ENCODE results near the gene SLC25A34.

The SLC25A34 gene

DNA sequence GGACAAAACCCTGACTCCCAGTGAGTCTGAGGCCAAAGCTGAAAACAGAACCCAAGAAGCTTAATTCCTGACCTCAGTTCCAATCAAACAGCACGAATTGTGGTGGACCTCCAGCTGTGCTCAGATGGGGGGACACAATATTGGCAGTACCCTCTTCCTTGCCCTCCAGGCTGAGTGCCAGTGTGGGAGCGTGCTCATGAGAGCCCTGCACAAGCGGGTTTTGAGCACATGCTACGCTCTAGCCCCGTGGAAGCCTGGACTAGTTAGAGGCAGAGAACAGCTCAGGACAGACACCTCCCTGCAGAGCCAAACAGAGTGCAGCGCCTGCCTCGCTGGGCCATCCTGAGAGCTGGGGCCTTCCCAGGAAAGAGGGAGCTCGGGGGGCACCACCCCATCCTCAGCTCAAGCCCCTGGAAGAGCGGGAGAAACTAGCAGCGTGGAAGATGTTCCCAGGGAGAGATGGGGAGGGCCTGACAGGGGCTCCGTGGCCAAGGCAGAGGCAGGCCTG lies 2.8 kb upstream of the SLC25A34 start:
- no peak for DNase-seq (ENCODE audit: low read depth, low spot score)

DNA sequence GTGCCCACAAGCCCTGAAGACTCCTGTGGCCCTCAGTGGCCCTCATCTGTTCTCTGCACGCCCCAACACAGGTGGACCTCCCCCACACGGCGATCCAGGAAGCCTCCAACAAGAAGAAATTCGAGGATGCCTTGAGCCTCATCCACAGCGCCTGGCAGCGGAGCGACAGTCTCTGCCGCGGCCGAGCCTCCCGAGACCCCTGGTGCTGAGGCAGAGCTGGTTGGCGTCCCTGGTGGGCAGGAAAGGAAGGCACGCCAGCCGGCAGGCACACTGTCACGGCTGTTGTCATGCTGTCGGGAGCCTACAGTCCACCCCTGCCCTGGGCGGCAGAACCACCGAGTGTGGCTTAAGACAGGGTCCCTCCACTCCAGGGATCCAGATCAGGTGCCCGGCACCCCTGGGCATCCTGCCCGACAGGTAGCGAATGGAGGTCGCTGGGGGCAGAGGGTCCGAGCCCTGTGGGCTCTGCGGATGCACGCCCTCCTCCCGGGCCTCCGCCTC lies 2.3 kb upstream of the SLC25A34 start:
- DNase-seq (ENCODE audit: low read depth, low spot score): no peak

DNA sequence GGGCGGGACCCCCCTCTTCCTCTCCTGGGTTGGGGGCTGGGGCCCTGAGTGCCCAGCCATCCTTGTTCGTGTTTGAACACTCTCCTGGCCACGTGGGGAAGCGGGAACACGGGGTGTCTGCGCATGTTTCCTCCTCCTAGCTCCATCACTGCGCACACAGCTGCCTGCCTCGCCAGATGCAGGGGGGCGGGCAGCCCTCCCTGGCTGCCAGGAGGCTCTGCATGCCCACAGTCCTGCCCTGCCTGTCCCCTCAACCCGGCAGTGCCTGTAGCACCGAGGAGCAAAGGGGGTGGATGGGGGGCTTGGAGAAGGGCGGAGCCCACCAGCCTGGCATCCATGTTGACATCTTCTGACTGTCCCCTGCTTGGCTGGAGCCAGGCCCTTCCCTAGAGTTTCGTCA lies 1.8 kb upstream of the SLC25A34 start:
- no peak for DNase-seq (ENCODE audit: low read depth, low spot score)

DNA sequence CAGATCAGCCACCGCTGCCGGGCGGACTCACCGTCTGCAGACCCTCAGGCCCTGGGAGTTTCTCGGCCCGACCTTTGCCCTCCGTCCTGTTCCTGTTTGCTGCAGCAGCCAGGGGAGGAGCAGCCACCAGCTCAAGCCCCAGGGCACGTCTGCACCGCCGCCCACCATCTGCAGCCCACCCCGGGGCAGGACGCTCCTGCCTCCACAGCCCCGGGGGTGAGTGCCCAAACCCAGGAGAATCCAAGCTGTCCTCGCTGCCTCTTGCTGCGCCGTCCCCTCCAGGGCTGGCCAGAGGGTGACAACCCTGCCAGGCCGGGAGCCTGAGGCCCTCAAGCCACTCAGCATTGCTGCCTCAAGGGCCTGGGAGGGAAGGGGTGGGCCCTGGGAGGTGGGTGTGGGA lies 1.2 kb upstream of the SLC25A34 start:
- DNase-seq (ENCODE audit: low read depth, low spot score): no peak

DNA sequence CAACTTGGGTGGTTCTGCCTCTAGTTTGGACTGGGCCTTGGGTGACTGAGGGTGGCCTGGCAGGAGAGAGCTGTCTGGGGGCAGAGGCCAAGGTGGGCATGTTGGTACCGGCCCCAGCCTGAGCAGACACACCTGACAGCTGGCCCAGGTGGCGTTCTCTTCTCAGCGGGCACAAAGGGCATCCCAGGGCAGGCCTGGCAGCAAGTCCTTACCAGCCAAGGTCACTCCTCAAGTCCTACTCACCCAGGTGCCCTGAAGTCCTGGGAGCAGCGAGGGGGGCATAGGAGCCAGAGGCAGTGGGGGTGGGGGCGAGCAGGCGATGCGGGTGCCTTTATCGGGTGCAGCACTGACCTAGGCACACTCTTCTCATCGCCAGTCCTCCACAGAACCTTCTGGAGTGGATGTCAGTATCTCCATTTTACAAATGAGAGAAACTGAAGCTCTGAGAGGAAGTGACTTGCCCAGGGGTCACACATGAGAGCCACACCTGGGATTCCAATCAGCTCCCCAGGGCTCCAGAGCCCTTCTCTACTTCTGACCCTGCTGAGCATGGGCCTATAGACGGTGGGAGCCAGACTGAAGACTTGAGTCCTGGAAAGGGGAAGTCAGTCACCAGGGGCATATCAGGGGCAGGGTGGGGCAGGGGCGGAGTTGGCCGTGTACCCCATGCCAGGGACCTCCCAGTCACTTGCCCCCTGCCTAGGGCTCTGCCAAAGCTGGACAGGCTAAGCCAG lies 587 bp upstream of the SLC25A34 start:
- DNase-seq (ENCODE audit: low read depth, low spot score): no peak

DNA sequence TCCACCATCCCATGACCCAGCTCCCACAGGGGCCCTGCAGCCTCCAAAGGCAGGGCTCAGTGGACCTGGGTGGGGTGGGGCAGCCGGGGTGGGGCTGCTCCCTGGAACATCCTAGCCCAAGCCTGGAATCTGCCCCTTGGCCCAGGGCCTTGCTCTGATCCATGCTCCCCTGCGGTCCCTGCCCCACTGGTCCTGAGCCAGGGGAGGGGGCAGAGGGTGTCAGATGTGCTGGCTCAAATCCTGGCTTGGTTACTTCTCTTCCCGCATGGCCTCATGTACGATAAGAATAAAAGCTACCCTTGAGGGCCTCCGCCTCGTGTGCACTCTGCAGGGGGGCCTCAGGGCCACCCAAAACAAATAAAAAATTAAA lies 819 bp downstream of the SLC25A34 start:
- DNase-seq (ENCODE audit: low read depth, low spot score): no peak

DNA sequence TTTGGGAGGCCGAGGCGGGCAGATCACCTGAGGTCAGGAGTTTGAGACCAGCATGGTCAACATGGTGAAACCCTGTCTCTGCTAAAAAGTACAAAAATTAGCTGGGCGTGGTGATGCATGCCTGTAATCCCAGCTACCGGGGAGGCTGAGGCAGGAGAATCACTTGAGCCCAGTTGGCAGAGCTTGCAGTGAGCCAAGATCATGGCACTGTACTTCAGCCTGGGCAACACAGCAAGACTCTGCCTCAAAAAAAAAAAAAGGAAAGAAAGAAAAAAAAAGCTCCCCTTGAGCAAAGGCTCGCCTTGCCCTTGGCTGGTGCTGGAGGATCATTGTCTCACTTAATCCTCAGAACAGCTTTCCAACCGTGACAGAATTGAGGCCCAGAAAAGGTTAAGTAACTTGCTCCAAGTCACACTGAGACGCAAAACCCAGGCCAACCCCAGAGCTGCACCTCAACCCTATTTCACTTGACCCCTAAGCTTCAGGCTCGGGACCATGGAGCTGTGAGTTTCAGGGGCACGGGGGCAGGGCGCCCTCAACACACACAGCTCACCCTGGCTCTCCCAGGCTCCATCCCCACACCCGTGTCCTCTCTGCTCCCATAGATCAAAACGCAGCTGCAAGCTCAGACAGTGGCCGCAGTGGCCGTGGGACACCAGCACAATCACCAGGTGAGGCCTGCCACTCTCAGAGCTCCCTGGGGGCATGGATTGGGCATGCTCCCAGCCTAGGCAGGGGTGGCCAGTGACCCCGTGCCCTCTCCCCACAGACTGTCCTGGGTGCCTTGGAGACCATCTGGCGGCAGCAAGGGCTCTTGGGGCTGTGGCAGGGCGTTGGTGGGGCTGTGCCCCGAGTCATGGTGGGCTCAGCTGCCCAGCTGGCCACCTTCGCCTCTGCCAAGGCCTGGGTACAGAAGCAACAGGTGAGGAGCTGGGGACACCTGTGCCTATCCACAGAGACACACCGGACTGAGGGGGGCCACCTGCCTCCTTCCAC lies 1.6 kb downstream of the SLC25A34 start:
- no peak for DNase-seq (ENCODE audit: low read depth, low spot score)

DNA sequence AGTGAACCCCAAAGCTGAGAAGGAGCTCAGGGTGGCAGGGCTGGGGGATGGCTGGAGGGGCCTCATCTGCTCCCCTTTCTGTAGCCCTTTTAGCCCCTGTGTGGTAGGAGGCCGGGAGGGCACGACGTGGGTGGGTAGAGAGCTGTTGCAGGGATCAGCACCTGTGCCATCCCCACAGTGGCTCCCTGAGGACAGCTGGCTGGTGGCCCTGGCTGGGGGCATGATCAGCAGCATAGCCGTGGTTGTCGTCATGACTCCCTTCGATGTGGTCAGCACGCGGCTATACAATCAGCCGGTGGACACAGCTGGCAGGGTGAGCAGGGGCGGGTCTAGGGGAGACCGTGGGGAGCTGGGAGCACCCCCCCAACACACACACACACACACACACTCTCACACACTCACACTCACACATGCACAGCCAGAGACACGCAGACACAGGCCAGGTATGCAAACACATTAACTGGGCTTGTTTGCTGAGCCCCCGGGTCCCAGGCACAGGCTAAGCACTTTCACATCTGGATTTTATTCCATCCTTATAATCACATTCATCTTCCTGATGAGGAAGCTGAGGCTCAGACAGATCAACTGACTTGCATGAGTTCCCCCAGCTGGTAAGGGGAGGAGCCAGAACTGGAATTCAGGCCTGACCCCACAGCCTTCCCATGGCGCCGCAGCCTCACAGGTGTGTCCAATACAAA lies 2.5 kb downstream of the SLC25A34 start:
- no peak for DNase-seq (ENCODE audit: low read depth, low spot score)

DNA sequence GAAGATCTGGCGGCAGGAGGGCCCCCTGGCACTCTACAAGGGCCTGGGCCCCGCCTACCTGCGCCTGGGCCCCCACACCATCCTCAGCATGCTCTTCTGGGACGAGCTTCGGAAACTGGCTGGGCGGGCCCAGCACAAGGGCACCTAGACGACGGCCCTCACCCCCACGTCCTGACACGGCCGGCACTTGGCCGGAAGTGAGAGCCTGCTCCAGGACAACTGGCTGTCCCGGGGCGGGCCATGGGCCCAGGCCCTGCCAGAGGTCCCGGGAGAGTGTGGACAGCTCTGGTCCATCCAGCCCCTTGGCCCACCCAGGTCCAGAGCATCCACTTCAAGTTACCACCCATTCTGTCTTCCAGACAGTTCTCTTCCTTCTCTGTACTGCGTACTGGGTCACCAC lies 3.2 kb downstream of the SLC25A34 start:
- DNase-seq (ENCODE audit: low read depth, low spot score): no peak

DNA sequence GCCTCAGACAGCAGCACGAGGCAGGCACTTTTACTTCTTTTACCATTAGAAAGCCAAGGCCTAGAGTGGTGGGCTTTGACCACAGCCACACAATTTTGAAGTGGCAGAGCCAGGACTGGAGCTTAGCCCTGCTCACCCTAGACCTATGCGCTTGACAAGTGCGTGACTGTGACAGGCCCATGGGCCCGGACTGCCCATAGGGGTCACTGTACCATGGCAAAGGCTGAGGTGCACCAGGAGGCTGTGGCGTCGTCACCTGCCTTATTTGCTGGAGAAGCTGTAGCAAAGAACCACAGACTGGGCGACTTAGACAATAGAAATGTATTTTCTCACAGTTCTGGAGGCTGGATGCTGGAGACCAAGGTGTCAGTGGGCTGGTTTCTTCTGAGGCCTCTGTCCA lies 3.7 kb downstream of the SLC25A34 start:
- no peak for DNase-seq (ENCODE audit: low read depth, low spot score)

DNA sequence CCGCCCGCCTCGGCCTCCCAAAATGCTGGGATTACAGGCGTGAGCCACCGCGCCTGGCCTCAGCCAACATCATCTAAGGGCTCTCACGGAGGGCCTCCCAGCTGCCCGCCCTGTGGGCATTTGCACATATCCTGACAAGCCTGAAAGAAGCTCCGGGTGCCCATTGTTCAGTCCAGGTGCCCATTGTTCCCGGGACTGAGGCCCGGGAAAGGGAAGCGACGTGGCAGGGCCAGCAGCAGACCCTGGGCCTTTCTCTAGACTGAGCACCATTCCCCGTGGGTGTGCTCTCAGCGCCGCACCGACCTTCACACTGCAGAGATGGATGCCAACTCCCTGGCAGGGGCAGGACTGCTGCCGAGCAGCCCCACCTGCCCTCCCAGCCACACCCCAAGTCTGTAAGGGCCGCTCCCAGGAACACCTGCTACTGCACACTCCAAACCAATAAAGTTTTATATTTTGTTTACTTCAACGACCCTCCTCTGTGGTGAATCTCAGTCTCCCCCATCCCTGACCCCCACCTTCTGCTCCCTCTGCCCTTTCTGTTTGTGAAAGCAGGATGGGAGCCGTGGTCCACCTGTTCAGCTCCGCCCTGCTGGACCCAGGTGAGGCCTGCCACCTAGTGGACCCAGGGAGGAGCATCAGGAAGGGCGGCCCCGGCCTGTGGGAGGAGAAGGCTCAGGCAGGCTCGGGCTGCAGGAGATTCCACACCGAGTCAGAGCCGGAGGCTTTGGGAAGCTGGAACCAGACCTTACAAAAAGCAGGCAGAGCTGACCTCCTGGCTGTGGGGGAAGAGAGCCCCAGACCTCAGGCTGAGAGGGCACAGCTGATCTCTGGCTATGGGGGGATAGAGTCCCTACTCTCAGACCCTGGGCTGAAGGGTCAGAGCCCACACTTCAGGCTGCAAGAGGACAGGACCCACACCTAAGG lies 5.1 kb downstream of the SLC25A34 start:
- DNase-seq (ENCODE audit: low read depth, low spot score): peak; percentile 54

DNA sequence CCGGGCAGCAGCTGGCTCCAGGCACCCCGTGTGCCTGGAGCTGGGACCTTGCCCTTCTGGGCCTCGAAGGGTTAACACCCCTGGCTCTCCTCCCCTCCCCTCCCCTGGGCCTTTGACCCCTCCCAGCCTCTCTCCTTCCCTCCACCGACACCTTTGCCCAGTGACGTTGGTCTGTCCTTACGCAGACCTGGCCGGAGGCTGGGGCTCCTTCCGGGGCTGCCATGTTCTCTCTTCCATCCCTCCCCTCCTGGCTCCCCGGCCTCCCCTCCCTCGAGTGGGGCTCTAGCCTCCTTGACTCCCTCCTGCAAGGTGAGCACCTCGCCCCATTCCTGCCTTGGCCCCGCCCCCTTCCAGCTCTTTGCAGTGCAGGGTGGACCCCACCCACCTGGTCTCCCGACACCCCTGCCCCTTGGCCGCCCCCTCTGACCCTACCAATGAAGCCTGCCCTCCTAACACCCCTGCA lies 6.3 kb downstream of the SLC25A34 start, which contains the start of gene TMEM82:
Gene TMEM82, plus strand, starts transcription at position 161 of the 463 bp plus-strand sequence. Its CDS starts 61 bp downstream, at position 222.
- DNase-seq (ENCODE audit: low read depth, low spot score): no peak

DNA sequence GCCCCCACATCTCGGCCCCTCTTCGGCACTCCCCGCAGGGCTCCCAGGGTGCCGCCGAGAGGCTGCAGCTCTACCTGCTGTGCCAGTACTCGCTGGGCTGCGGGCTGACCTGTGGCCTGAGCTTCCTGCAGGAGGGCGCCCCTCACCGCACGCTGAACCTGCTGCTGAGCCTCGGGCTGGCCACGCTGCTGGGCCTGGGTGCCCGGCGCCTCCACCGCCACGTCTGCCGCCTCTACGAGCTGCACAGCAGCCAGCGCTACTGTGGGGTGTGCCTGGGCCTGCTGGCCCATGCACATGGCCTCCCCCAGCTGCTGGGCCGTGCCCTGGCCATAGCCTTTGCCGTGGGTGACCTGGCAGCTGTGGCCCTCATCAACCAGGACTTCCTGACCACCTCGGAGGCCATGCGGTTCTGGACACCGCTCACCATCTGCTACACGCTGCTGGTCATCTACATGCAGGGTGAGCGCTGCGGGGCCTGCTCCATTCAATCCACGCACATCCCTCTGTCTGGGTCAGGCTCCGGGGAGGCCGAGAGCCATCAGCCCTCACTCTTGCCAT lies 8.1 kb downstream of the SLC25A34 start:
- no peak for DNase-seq (ENCODE audit: low read depth, low spot score)

DNA sequence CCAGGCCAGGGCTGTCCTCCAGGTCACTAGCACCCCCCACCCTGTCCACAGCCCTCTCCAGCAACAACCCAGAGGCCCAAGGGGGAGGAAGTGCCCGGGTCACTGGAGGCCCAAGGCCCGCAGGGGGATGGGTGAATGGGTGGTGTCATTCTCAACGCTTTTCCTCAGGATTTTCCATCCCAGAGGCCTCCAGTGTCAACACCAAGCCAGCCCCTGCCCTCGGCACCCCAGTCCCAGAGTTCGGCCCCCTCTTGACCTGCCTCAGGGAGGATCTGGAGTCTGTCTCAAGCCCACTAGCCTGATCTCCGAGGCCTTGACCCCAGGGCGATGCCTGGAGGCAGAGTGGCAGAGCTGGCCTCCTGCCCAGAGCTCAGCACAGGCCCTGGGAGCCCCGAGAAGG lies 11.3 kb downstream of the SLC25A34 start:
- DNase-seq (ENCODE audit: low read depth, low spot score): no peak

DNA sequence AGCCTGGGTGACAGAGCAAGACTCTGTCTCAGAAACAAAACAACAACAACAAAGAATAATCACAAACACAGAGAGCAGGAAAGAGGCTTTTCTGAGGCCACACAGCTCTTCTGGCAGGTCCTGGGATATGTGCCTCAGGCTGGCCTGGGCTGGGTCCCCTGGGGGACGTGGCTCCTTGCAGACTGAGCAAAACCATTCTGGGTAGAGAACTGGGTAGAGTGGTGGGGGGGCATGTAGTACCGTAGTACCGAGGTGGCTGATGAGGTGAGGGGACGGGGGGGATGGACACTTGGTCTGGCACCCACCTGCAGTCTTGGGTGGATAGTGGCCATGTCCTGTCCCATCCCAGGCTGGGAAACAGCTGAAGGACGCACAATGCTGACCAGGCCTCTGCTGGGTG lies 12.2 kb downstream of the SLC25A34 start:
- no peak for DNase-seq (ENCODE audit: low read depth, low spot score)

DNA sequence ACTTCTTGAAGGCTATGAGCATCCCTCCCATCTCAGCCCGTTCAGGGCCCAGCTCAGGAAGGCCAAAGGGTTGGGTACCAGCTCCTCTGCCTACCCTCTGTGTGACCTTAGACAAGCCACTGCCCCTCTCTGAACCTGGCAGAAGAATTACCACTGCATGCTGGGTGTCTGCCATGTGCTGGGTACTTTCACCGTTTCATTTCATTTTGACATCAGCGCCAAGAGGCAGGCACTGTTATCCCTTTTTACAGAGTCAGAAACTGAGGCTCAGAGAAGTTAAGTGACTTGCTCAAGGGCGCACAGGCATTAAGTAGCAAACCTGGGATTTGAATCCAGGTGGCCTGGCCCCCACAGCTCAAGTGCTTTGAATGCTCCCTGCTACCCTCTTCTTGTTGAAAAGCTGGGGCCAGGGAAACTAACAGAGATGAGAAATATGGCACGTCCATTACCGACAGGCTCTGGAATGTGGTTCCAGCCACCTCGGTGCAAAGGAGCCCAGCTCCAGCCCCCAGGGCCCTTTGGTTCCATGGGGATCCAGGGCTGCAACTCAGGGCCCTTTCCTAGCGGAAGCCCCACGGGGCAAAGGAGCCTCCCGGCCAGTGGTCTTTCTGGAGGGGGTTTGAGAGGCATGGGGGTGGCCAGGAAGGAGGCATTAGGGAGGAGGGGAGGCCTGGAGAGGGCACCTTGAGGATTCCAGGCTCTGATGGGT lies 12.8 kb downstream of the SLC25A34 start:
- no peak for DNase-seq (ENCODE audit: low read depth, low spot score)

DNA sequence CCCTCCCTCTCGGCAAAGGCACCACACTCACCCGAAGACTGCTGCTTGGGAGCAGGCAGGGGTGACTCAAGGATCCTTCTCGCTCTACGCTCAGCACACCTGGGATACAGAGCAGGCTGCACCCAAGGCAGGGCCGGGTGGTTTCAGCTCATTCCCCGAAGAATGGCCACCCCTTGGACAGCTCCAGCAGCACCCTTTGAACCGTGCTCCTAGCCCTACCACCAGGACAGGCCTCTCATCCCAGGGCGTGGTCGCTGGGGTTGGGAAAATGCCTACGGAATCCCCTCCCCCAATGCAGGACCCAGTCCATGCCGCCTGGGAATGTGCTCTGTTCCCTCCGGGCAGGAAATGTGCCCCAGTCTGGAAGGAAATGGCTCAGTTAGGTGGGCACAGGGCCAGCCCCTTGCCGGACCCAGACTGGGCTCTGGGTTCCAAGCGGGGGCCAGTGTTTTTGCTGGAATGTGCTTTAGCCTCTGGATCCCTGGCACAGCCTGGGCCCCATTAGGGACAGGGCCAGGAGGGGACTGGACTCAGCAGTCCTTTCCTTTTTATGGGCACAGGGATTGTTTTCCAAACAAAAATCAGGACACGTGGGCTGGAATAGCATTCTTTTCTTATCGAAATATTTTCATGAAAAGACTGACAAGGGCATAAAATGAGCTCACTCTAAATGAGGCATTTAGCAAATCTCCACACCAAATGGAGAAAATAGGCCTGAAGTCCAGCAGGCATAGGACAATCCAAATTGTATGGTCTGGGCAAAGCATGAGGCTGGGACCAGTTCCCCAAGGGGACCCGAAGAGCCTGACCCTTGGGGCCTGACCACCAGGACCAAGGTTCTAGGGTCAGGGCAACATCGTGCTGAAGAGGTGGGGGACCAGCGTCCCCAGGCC lies 13.6 kb downstream of the SLC25A34 start:
- no peak for DNase-seq (ENCODE audit: low read depth, low spot score)

DNA sequence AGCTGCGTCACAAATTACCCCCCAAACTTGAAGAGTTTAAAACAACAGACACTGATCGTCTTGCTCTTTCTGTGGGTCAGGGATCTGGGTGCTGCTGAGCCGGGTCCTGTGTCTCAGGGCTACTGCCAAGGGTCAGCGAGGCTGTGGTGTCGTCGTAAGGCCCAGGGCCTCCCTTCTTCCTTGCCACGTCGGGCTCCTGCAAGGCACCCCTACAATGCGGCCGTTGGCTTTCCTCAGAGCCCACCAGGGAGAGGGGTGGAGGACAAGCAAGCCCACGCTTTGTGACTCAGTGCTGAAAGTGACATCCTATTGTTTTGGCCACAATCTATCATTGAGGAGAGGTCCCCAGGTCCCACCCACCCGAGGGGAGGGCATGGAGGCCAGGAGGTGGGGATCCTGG lies 14.9 kb downstream of the SLC25A34 start:
- no peak for DNase-seq (ENCODE audit: low read depth, low spot score)

DNA sequence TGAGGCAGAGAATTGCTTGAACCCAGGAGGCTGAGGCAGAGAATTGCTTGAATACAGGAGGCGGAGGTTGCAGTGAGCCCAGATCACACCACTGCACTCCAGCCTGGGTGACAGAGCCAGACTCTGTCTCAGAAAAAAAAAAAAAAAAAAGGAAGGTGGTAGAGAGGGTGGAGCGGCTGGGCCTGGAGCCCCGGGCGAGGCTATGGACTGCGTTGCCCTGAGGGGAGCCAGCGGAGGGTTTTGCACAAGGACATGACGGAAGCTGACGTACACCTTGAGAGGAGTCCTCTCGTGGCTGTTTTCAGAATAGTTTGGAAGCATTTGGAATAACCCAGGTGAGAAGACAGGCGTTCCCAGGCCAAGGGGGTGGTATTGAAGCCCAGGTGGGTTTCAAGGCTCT lies 15.7 kb downstream of the SLC25A34 start:
- no peak for DNase-seq (ENCODE audit: low read depth, low spot score)

Measured in iPS DF 19.7 (cell line).